Retinal pigment epithelial cell (primary cell): ENCODE data around the gene RNF6.
"Not testable (repeated sequence)": the region's sequence is repeated elsewhere in the genome, so short reads cannot be mapped to it uniquely, and the experiment has no call there.

Experiments
- DNase-seq: peaks from one replicate; pipeline ENCODE4 v3.0.0-alpha.2; 2010; ENCODE audit warnings: low read depth
- H3K4me3 ChIP-seq: 2 replicates; pipeline ENCODE4 v1.5.1; 2011; ENCODE audit warnings: mild to moderate bottlenecking, low read length, control low read depth, moderate library complexity
- TF ChIP-seq, protein P1 (sequence below): conservative IDR thresholded peaks from 2 replicates; pipeline ENCODE4 v1.5.1; 2011; ENCODE audit warnings: low read depth, low read length, control low read depth, inconsistent platforms

RNF6 gene

GRCh38 chr13:26255115-26255514 is 33.0 kb upstream of the RNF6 start:
- TF ChIP-seq, protein P1, sequence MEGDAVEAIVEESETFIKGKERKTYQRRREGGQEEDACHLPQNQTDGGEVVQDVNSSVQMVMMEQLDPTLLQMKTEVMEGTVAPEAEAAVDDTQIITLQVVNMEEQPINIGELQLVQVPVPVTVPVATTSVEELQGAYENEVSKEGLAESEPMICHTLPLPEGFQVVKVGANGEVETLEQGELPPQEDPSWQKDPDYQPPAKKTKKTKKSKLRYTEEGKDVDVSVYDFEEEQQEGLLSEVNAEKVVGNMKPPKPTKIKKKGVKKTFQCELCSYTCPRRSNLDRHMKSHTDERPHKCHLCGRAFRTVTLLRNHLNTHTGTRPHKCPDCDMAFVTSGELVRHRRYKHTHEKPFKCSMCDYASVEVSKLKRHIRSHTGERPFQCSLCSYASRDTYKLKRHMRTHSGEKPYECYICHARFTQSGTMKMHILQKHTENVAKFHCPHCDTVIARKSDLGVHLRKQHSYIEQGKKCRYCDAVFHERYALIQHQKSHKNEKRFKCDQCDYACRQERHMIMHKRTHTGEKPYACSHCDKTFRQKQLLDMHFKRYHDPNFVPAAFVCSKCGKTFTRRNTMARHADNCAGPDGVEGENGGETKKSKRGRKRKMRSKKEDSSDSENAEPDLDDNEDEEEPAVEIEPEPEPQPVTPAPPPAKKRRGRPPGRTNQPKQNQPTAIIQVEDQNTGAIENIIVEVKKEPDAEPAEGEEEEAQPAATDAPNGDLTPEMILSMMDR: no peak
- no peak for DNase-seq
- H3K4me3 ChIP-seq: peak overlapping the region; percentile 79

DNA sequence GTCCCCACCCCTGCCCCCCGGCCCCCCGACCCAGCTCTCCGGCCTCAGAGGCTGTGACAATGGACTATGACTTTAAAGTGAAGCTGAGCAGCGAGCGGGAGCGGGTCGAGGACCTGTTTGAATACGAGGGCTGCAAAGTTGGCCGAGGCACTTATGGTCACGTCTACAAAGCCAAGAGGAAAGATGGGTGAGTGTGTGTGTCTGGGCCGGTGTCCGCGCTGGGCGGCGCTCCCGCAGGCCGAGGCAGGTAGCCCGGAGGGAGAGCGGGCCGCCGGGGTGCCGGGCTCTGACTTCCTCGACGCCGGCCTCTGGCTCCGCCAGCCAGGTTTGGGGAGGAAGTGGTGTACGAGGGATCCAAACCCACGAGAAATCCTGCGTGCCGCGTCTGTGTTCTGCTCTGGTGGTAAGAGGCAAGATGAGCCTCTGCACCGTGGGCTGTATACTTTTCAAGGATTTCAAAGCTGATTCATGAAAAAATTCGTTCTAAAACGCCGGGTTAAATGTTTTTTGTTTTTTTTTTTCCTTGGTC is 32.5 kb upstream of the RNF6 start:
- peak; percentile 14 for DNase-seq
- TF ChIP-seq, protein P1: peak; percentile 10
- H3K4me3 ChIP-seq: peak overlapping the region; percentile 79

GRCh38 chr13:26253787-26254582 is 31.9 kb upstream of the RNF6 start, which contains the start of gene CDK8:
TSS of gene CDK8 (plus strand) at chr13:26254129. CDS start at chr13:26254642, 513 bp downstream.
- H3K4me3 ChIP-seq: peak within 1 kb of the TSS; percentile 79
- DNase-seq: peak; percentile 55

GRCh38 chr13:26253262-26253786 is 31.2 kb upstream of the RNF6 start:
- TF ChIP-seq, protein P1: no peak
- no peak for DNase-seq

More at GRCh38 chr13:26253787-26254582, 31.9 kb upstream of the RNF6 start, which contains the start of gene CDK8:
- TF ChIP-seq, protein P1: no peak

GRCh38 chr13:26252006-26252405 is 29.9 kb upstream of the RNF6 start:
- not testable (repeated sequence) for H3K4me3 ChIP-seq, DNase-seq

More at GRCh38 chr13:26253262-26253786, 31.2 kb upstream of the RNF6 start:
- peak overlapping the region; percentile 79 for H3K4me3 ChIP-seq

- H3K4me3 ChIP-seq: no peak overlapping the region
Observed at GRCh38 chr13:26249551-26249950, 27.4 kb upstream of the RNF6 start.

DNA sequence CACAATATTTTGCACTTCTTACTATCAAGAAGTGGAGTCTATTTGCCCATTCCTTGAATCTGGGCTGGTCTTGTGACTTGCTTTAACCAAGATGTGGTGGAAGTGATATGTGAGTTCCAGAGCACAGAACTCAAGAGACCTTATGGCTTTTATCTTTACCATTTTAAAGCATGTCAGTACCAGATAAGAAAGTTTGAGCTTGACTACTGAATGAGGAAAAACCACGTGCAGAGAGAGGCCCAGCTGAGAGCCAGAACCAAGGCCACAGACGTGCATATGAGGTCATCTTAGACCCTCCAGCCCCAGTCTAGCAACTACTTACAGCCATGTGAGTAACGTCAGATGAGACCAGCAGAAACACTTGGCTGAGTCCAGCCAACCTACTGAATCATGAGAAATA is 25.5 kb upstream of the RNF6 start:
- H3K4me3 ChIP-seq: no peak overlapping the region
- TF ChIP-seq, protein P1: no peak
- no peak for DNase-seq

More at GRCh38 chr13:26249551-26249950, 27.4 kb upstream of the RNF6 start:
- TF ChIP-seq, protein P1: no peak
- no peak for DNase-seq
